Loucy (cell line): ENCODE data around the gene SLC22A4.

Experiments
- H2AFZ ChIP-seq: fragments of 200-600 bp; sonication (generic); 2 replicates; pipeline ENCODE4 v1.6.0; 2016; ENCODE audit warnings: antibody characterized with exemption, mild to moderate bottlenecking, low read length, moderate library complexity
- H3F3A ChIP-seq: fragments of 200-600 bp; 2 replicates; pipeline ENCODE4 v1.6.0; 2016; ENCODE audit warnings: antibody characterized with exemption, low read depth, mild to moderate bottlenecking
- H3K27me3 ChIP-seq: fragments of 200-600 bp; sonication (generic); 2 replicates; pipeline ENCODE4 v1.6.1; 2014; ENCODE audit warnings: low read length, mild to moderate bottlenecking; ENCODE audit not compliant: insufficient read depth, poor library complexity, severe bottlenecking
- H3K36me3 ChIP-seq: fragments of 200-600 bp; sonication (generic); 2 replicates; pipeline ENCODE4 v1.6.1; 2016; ENCODE audit warnings: low read length; ENCODE audit not compliant: insufficient read depth
- H3K4me1 ChIP-seq: fragments of 200-600 bp; sonication (generic); 2 replicates; pipeline ENCODE4 v1.5.1; 2014; ENCODE audit warnings: low read length, mild to moderate bottlenecking; ENCODE audit not compliant: insufficient read depth, poor library complexity, severe bottlenecking
- H3K4me2 ChIP-seq: fragments of 200-600 bp; sonication (generic); 2 replicates; pipeline ENCODE4 v1.6.0; 2014; ENCODE audit warnings: antibody characterized with exemption, low read length, low read depth, mild to moderate bottlenecking; ENCODE audit not compliant: poor library complexity, severe bottlenecking
- H3K4me3 ChIP-seq: fragments of 200-600 bp; sonication (generic); 2 replicates; pipeline ENCODE4 v1.5.1; 2014; ENCODE audit warnings: low read length, mild to moderate bottlenecking, mixed read lengths; ENCODE audit not compliant: poor library complexity, severe bottlenecking
- H3K79me2 ChIP-seq: fragments of 200-600 bp; sonication (generic); 2 replicates; pipeline ENCODE4 v1.6.1; 2014; ENCODE audit warnings: low read length; ENCODE audit not compliant: insufficient read depth
- H3K9ac ChIP-seq: fragments of 200-600 bp; sonication (generic); 2 replicates; pipeline ENCODE4 v1.6.0; 2014; ENCODE audit warnings: mild to moderate bottlenecking, low read depth, low read length, moderate library complexity; ENCODE audit not compliant: poor library complexity, severe bottlenecking
- H3K9me2 ChIP-seq: fragments of 200-600 bp; sonication (generic); replicated peaks from 2 replicates; pipeline ENCODE4 v1.6.1; 2016; ENCODE audit warnings: low read depth, low read length, mixed read lengths
- H3K9me3 ChIP-seq: fragments of 200-600 bp; sonication (generic); 2 replicates; pipeline ENCODE4 v1.6.1; 2014; ENCODE audit warnings: mild to moderate bottlenecking, antibody characterized with exemption, low read length, low read depth; ENCODE audit not compliant: insufficient read depth
- H4K20me1 ChIP-seq: fragments of 200-600 bp; sonication (generic); 2 replicates; pipeline ENCODE4 v1.6.0; 2014; ENCODE audit warnings: antibody characterized with exemption, low read length, mild to moderate bottlenecking; ENCODE audit not compliant: insufficient read depth, poor library complexity, severe bottlenecking
- CTCF ChIP-seq: fragments of 200-600 bp; sonication (generic); conservative IDR thresholded peaks from 2 replicates; pipeline ENCODE4 v1.5.1; 2014; ENCODE audit warnings: mild to moderate bottlenecking, antibody characterized with exemption, low read length
- EZH2phosphoT487 ChIP-seq: fragments of 200-600 bp; IDR thresholded peaks from 2 replicates; pipeline ENCODE4 v1.6.1; 2018; ENCODE audit warnings: antibody characterized with exemption, mild to moderate bottlenecking, moderate library complexity, borderline replicate concordance

SLC22A4 gene

GRCh38 chr5:132385326-132386105 lies 91.3 kb downstream of the SLC22A4 start:
- Histone ChIP-seq H3K9me2 (no peaks in the 10 kb centered on the region), H3F3A (no peaks in the 10 kb centered on the region), H2AFZ (peak overlapping the region; percentile 60; the same call in 1 of the 2 replicates), H3K4me1 (peaks cover 24% of the 10 kb centered on the region), H3K36me3 (no peaks in the 10 kb centered on the region), H3K4me3 (no peak overlapping the region), H3K79me2 (no peaks in the 10 kb centered on the region), H4K20me1 (no peaks in the 10 kb centered on the region), H3K27me3 (no peaks in the 10 kb centered on the region), H3K4me2 (no peak overlapping the region), H3K9ac (no peak overlapping the region), H3K9me3 (no peaks in the 10 kb centered on the region)
- TF ChIP-seq EZH2phosphoT487 (no peak), CTCF (peak; percentile 72)

GRCh38 chr5:132386644-132387286 lies 92.6 kb downstream of the SLC22A4 start:
- Histone ChIP-seq H2AFZ (no peak overlapping the region), H3K9me3 (no peaks in the 10 kb centered on the region), H3K4me1 (peaks cover 24% of the 10 kb centered on the region), H3K79me2 (no peaks in the 10 kb centered on the region), H3F3A (no peaks in the 10 kb centered on the region), H3K9me2 (no peaks in the 10 kb centered on the region), H3K36me3 (no peaks in the 10 kb centered on the region), H3K4me3 (no peak overlapping the region), H4K20me1 (no peaks in the 10 kb centered on the region), H3K27me3 (no peaks in the 10 kb centered on the region), H3K4me2 (no peak overlapping the region), H3K9ac (no peak overlapping the region)
- TF ChIP-seq EZH2phosphoT487 (no peak), CTCF (peak; percentile 72)

- Histone ChIP-seq H3K4me2 (no peak overlapping the region), H3K9ac (peak overlapping the region; percentile 43), H3K9me3 (no peaks in the 10 kb centered on the region), H3K4me3 (no peak overlapping the region), H3K79me2 (no peaks in the 10 kb centered on the region), H3F3A (no peaks in the 10 kb centered on the region), H2AFZ (no peak overlapping the region), H3K27me3 (no peaks in the 10 kb centered on the region), H3K4me1 (peaks cover 24% of the 10 kb centered on the region), H3K36me3 (no peaks in the 10 kb centered on the region), H4K20me1 (no peaks in the 10 kb centered on the region), H3K9me2 (no peaks in the 10 kb centered on the region)
- TF ChIP-seq EZH2phosphoT487: no peak
- no peak for TF ChIP-seq CTCF
Observed at GRCh38 chr5:132387640-132388117, 93.5 kb downstream of the SLC22A4 start.
